Uterus (tissue), 4 donors: ENCODE data around the gene YBX1. TPM values are rescaled to one million over a fixed set of nuclear protein-coding genes. Genes with fewer than 3 reads are reported as not detected.

ENCODE experiments used
- DNase-seq, 2 donors: peaks; one replicate each; pipeline ENCODE4 v3.0.0-alpha.2; 2019 to 2020
- H3K27ac ChIP-seq, 2 donors: fragments of 200-600 bp; sonication (generic); 1 replicate in 1 of 2; 2 replicates in 1 of 2; pipeline ENCODE4 v1.5.1; 2016 to 2018
- H3K27me3 ChIP-seq, 2 donors: fragments of 200-600 bp; sonication (generic); one replicate each; pipeline ENCODE4 v1.5.1; 2018 to 2019; ENCODE audit warnings: control low read depth in 1 of 2
- H3K36me3 ChIP-seq, 2 donors: fragments of 200-600 bp; sonication (generic); one replicate each; pipeline ENCODE4 v1.5.1; 2019; ENCODE audit warnings: control low read depth in 1 of 2
- H3K4me1 ChIP-seq, 2 donors: fragments of 200-600 bp; sonication (generic); one replicate each; pipeline ENCODE4 v1.5.1; 2018 to 2019; ENCODE audit warnings: control low read depth in 1 of 2
- H3K4me3 ChIP-seq, 2 donors: fragments of 200-600 bp; sonication (generic); 1 replicate in 1 of 2; 2 replicates in 1 of 2; pipeline ENCODE4 v1.5.1; 2018 to 2019; ENCODE audit warnings: mild to moderate bottlenecking in 1 of 2
- H3K9me3 ChIP-seq, 2 donors: fragments of 200-600 bp; sonication (generic); one replicate each; pipeline ENCODE4 v1.5.1; 2019; ENCODE audit warnings: control low read depth in 1 of 2
- POLR2A ChIP-seq, 2 donors: fragments of 450-650 bp; IDR thresholded peaks; one replicate each; pipeline ENCODE4 v1.6.1; 2016; ENCODE audit warnings: antibody characterized with exemption in 2 of 2, mild to moderate bottlenecking in 1 of 2, moderate library complexity in 1 of 2
- intact Hi-C: fragments of 100-400 bp; cut with DNase I; formaldehyde crosslinking; loops from one replicate; pipeline ENCODE4 v1.15.1; 2023; ENCODE audit warnings: low total_unique reads
- total RNA-seq, 4 donors: library from RNA; depleted of rRNA in 3 of 4; stranded (reverse); fragments of >200 nt in 3 of 4; gene quantifications; one replicate each; pipeline versions ENCODE4 v1.1.0 to v1.2.4, GENCODE V29; 2014 to 2023
- TF ChIP-seq, protein P1 (sequence below), 4 experiments: fragments of 200-600 bp in 2 of 4; fragments of 450-650 bp in 2 of 4; sonication (generic) in 2 of 4; IDR thresholded peaks; one replicate each; pipeline ENCODE4 v1.5.1; 2016 to 2019; ENCODE audit warnings: antibody characterized with exemption in 4 of 4, mild to moderate bottlenecking in 2 of 4, moderate library complexity in 1 of 4
- donor health status: DM: yes; HTN: yes; CAD: no.

The YBX1 gene
- total RNA-seq, 4 donors from 2014 or later, result 282 to 387 (median 333) TPM

DNA sequence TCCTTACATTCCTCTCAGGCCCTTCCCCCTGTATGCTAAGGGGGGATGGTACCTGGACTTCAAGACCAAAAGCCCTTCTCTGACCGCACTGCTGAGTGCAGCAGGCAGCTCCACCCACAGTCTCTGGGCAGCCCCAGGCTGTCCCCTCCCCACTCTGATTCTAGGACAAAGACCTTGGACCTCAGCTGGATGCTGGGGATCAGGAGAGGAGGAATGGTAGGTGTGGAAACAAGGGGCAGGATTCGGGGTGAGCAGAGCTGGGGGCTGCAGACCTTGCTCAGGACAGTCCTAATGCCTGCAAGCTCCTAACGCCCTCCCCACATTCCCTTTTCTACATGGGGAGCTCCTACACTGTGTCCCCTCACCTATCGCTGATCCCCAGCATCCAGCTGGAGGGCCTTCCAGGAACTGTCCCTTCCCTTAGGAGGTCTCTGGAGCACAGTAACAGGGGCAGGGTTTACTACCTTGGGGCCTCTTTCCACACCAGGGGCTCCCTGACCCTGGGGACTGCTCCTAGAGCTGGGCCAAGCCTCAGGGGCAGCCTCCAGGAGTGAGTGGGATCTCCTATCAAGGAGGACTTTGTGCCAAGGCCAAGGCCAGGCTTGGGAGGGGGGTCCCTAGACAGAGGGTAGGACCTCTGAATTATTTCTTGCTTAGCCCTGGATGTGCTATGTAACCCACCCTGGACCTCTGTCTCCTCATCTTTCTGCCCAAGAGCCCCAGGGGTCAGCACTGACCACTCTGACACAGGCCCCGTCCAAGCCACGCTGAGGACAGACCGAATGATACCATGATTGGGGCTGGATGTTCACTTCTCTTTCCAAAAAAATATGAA is 52.2 kb downstream of the YBX1 start:
- intact Hi-C loops, result no loop called here
- DNase-seq, result no peak

DNA sequence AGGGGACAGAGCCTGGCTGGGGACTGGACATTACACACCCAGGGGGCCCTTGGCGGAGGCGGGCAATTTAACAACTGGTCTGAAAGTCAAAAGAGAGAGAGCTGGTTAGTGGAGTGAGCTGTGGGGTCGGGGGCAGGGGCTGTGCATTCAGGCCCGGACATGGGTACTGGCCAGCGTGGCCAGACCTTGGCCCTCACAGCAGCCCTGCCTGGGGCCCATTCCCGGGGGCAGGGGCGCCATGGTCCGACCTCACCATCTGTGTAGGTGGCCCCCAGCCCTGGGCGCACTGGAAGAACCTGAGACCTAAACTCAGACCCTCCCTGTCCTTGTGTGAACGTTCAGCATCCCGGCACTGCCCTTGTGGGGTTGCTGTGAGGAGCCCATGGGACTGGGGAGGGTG is 52.8 kb downstream of the YBX1 start:
- Histone ChIP-seq H3K27me3 (no peaks in the 10 kb centered on the region), H3K4me1 (no peaks in the 10 kb centered on the region), H3K27ac (no peak overlapping the region), H3K36me3 (no peaks in the 10 kb centered on the region), H3K4me3 (no peak overlapping the region), H3K9me3 (no peaks in the 10 kb centered on the region)
- no peak for DNase-seq
- intact Hi-C loops, result no loop called here
- TF ChIP-seq, protein P1, sequence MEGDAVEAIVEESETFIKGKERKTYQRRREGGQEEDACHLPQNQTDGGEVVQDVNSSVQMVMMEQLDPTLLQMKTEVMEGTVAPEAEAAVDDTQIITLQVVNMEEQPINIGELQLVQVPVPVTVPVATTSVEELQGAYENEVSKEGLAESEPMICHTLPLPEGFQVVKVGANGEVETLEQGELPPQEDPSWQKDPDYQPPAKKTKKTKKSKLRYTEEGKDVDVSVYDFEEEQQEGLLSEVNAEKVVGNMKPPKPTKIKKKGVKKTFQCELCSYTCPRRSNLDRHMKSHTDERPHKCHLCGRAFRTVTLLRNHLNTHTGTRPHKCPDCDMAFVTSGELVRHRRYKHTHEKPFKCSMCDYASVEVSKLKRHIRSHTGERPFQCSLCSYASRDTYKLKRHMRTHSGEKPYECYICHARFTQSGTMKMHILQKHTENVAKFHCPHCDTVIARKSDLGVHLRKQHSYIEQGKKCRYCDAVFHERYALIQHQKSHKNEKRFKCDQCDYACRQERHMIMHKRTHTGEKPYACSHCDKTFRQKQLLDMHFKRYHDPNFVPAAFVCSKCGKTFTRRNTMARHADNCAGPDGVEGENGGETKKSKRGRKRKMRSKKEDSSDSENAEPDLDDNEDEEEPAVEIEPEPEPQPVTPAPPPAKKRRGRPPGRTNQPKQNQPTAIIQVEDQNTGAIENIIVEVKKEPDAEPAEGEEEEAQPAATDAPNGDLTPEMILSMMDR (IDR thresholded peaks at IDR 0.05), result no peak
- TF ChIP-seq POLR2A (IDR thresholded peaks at IDR 0.05), result no peak

More for the DNA sequence above, 52.2 kb downstream of the YBX1 start:
- Histone ChIP-seq H3K9me3 (no peaks in the 10 kb centered on the region), H3K27ac (no peak overlapping the region), H3K4me1 (no peaks in the 10 kb centered on the region), H3K4me3 (no peak overlapping the region), H3K36me3 (no peaks in the 10 kb centered on the region), H3K27me3 (no peaks in the 10 kb centered on the region)
- TF ChIP-seq, protein P1 (IDR thresholded peaks at IDR 0.05), result no peak
- no peak for TF ChIP-seq POLR2A (IDR thresholded peaks at IDR 0.05)

DNA sequence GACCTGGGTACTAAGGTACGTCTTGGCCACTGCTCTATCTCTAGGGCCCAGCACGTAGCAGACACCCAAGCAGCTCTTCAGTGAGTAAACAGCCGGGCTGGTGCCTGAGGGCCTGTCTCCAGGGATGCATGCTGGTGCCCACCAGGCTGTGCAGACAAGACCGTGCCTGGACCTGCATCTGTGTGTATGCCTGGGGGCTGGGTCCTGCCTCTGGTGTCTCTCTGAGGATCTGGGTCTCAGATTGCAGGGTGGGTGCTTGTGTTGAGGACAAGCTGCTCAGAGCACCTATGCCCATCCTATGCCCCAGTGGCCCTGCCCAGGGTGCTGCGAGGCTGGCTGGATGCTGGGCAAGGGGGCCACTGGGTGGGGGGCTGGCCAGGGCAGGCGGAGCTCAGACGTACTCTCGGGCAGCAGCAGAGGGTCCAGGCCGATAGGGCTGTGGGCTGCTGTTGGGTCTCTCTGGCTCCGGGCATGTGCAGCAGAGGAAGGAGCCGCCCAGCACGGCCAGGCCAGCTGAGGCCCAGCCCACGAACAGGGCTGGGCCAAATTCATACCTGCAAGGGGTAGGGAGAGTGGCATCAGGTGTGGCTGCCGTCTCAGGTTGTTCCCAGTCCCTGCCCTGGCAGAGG is 53.4 kb downstream of the YBX1 start:
- intact Hi-C loops, result no loop called here
- Histone ChIP-seq H3K4me1 (no peaks in the 10 kb centered on the region), H3K4me3 (no peak overlapping the region), H3K36me3 (no peaks in the 10 kb centered on the region), H3K27ac (no peak overlapping the region), H3K27me3 (no peaks in the 10 kb centered on the region), H3K9me3 (no peaks in the 10 kb centered on the region)
- TF ChIP-seq, protein P1 (IDR thresholded peaks at IDR 0.05), result no peak
- TF ChIP-seq POLR2A (IDR thresholded peaks at IDR 0.05), result no peak
- no peak for DNase-seq

DNA sequence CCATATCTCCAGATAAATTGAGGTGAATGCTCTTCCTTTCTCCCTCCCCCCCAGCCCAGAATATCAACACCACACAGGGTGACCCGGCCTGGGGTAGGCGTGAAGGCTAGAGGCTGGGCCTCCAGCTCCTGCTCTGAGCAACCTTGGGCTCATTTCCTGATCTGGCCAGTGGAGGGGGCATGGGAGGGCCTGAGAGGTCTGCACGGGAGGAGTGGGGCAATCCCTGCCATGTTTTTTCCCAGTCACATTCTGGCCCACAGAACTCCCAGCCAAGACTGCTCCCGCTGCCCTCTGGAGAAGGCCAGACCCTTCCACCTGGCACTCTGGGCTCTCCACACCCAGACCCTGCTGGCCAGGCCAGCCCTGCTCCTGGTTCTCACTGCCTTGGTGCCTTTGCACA is 53.9 kb downstream of the YBX1 start:
- intact Hi-C loops, result no loop called here
- no peaks in the 10 kb centered on the region for H3K27me3 ChIP-seq
- H3K9me3 ChIP-seq, result no peaks in the 10 kb centered on the region
- no peak for DNase-seq
- H3K36me3 ChIP-seq, result no peaks in the 10 kb centered on the region
- H3K27ac ChIP-seq, result no peak overlapping the region
- no peak overlapping the region for H3K4me3 ChIP-seq
- TF ChIP-seq, protein P1 (IDR thresholded peaks at IDR 0.05), result no peak
- TF ChIP-seq POLR2A (IDR thresholded peaks at IDR 0.05), result no peak
- no peaks in the 10 kb centered on the region for H3K4me1 ChIP-seq

DNA sequence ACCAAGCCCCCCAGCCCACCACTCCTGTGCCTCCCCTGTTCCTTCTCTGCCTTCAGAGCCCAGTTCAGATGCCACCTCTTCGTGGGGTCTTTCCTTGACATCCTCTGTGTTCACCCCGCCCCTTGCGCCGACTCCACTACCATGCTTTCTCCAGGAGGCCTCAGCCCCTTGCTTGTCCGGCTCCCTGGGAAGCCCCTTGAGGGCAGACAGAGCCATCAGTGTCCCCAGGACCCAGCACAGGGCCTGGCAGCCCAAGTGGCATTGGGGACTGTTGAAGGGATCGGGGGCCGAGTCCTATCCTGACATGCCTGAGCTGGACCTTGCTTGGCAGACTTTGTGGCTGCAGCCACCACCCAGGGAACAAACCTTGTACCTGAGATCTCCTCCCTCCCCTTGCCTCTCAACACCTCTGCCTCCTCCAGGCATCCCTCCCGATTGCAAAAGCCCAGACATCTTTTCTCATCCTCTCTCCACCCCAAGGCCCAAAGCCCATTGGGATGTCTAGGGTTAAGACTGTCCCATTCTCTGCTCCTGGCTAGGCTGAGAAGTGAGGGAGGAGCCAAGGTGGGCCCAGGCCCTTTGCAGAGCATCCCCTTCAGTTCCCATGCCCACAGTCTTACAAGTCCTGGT is 54.5 kb downstream of the YBX1 start:
- intact Hi-C loops, result no loop called here
- Histone ChIP-seq H3K4me3 (no peak overlapping the region), H3K36me3 (no peaks in the 10 kb centered on the region), H3K27ac (no peak overlapping the region), H3K27me3 (no peaks in the 10 kb centered on the region), H3K4me1 (no peaks in the 10 kb centered on the region), H3K9me3 (no peaks in the 10 kb centered on the region)
- TF ChIP-seq, protein P1 (IDR thresholded peaks at IDR 0.05), result no peak
- no peak for TF ChIP-seq POLR2A (IDR thresholded peaks at IDR 0.05)
- no peak for DNase-seq
